Liver (tissue), 3 donors: ENCODE results near the gene ZC3H18.

Experiments used
- GABPA ChIP-seq, 2 donors: IDR thresholded peaks in 1 of 2; conservative IDR thresholded peaks in 1 of 2; 2 replicates each; pipeline ENCODE4 v1.6.1; 2016; ENCODE audit warnings: antibody characterized with exemption in 2 of 2, mild to moderate bottlenecking in 1 of 2, moderate library complexity in 1 of 2
- HNF4A ChIP-seq, 2 donors: conservative IDR thresholded peaks; 2 replicates each; pipeline ENCODE4 v1.6.1; 2016; ENCODE audit warnings: antibody characterized with exemption in 2 of 2, mild to moderate bottlenecking in 2 of 2
- HNF4G ChIP-seq: IDR thresholded peaks from 2 replicates; pipeline ENCODE4 v1.6.1; 2016; ENCODE audit warnings: antibody characterized with exemption
- MAX ChIP-seq: IDR thresholded peaks from 2 replicates; pipeline ENCODE4 v1.6.1; 2016; ENCODE audit warnings: antibody characterized with exemption
- RAD21 ChIP-seq, 2 donors: IDR thresholded peaks; 2 replicates each; pipeline ENCODE4 v1.6.1; 2016; ENCODE audit warnings: antibody characterized with exemption in 2 of 2, mild to moderate bottlenecking in 2 of 2
- RXRA ChIP-seq, 2 donors: IDR thresholded peaks; 2 replicates each; pipeline ENCODE4 v1.6.1; 2017 to 2018; ENCODE audit warnings: antibody characterized with exemption in 2 of 2, mild to moderate bottlenecking in 1 of 2
- TAF1 ChIP-seq: conservative IDR thresholded peaks from 2 replicates; pipeline ENCODE4 v1.6.1; 2016; ENCODE audit warnings: antibody characterized with exemption, mild to moderate bottlenecking
- YY1 ChIP-seq: IDR thresholded peaks from 2 replicates; pipeline ENCODE4 v1.6.1; 2016; ENCODE audit warnings: antibody characterized with exemption, mild to moderate bottlenecking
- ZBTB33 ChIP-seq: IDR thresholded peaks from 2 replicates; pipeline ENCODE4 v1.6.1; 2016; ENCODE audit warnings: antibody characterized with exemption
- TF ChIP-seq, protein P1 (sequence below): fragments of 150-350 bp; IDR thresholded peaks from 2 replicates; pipeline ENCODE4 v1.5.1; 2017; ENCODE audit warnings: improper control_type of control experiment, low read depth, low read length; ENCODE audit not compliant: missing input control
- TF ChIP-seq, protein P2 (sequence below): IDR thresholded peaks from 2 replicates; pipeline ENCODE4 v1.6.1; 2016; ENCODE audit warnings: antibody characterized with exemption, mild to moderate bottlenecking
- donor health status: healthy.
- donor health status: healthy.

- TF ChIP-seq MAX (peak; percentile 98), RAD21 (IDR thresholded peaks at IDR 0.05) (peak; percentile 39 to 50), RXRA (IDR thresholded peaks at IDR 0.05) (peak; percentile 79 to 89), ZBTB33 (no peak), GABPA (IDR thresholded peaks at IDR 0.05 in 1 of 2, conservative IDR thresholded peaks at IDR 0.05 in 1 of 2) (peak in 1 of 2 donors; percentile 47), TAF1 (peak; percentile 2), YY1 (no peak), HNF4A (conservative IDR thresholded peaks at IDR 0.05) (peak; percentile 60 to 63), HNF4G (no peak)
- TF ChIP-seq, protein P1, sequence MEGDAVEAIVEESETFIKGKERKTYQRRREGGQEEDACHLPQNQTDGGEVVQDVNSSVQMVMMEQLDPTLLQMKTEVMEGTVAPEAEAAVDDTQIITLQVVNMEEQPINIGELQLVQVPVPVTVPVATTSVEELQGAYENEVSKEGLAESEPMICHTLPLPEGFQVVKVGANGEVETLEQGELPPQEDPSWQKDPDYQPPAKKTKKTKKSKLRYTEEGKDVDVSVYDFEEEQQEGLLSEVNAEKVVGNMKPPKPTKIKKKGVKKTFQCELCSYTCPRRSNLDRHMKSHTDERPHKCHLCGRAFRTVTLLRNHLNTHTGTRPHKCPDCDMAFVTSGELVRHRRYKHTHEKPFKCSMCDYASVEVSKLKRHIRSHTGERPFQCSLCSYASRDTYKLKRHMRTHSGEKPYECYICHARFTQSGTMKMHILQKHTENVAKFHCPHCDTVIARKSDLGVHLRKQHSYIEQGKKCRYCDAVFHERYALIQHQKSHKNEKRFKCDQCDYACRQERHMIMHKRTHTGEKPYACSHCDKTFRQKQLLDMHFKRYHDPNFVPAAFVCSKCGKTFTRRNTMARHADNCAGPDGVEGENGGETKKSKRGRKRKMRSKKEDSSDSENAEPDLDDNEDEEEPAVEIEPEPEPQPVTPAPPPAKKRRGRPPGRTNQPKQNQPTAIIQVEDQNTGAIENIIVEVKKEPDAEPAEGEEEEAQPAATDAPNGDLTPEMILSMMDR: no peak
- TF ChIP-seq, protein P2, sequence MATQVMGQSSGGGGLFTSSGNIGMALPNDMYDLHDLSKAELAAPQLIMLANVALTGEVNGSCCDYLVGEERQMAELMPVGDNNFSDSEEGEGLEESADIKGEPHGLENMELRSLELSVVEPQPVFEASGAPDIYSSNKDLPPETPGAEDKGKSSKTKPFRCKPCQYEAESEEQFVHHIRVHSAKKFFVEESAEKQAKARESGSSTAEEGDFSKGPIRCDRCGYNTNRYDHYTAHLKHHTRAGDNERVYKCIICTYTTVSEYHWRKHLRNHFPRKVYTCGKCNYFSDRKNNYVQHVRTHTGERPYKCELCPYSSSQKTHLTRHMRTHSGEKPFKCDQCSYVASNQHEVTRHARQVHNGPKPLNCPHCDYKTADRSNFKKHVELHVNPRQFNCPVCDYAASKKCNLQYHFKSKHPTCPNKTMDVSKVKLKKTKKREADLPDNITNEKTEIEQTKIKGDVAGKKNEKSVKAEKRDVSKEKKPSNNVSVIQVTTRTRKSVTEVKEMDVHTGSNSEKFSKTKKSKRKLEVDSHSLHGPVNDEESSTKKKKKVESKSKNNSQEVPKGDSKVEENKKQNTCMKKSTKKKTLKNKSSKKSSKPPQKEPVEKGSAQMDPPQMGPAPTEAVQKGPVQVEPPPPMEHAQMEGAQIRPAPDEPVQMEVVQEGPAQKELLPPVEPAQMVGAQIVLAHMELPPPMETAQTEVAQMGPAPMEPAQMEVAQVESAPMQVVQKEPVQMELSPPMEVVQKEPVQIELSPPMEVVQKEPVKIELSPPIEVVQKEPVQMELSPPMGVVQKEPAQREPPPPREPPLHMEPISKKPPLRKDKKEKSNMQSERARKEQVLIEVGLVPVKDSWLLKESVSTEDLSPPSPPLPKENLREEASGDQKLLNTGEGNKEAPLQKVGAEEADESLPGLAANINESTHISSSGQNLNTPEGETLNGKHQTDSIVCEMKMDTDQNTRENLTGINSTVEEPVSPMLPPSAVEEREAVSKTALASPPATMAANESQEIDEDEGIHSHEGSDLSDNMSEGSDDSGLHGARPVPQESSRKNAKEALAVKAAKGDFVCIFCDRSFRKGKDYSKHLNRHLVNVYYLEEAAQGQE: peak; percentile 36
Measured at GRCh38 chr16:88665148-88665547, 94.9 kb downstream of the ZC3H18 start.
